ENCODE measurements around the gene IFNA4. TPM values are rescaled to one million over a fixed set of nuclear protein-coding genes. Genes with fewer than 3 reads are reported as not detected.
A peak's percentile ranks its signal among the peaks of the same experiment; 100 is the strongest.
"Not testable (repeated sequence)": the region's sequence is repeated elsewhere in the genome, so short reads cannot be mapped to it uniquely, and the experiment has no call there.

Gene IFNA4
- total RNA-seq, 1 donor from 2014 or later, result not detected

- not testable (repeated sequence) for H3K4me1 Mint-ChIP-seq (ENCODE audit: low read depth); DNase-seq (ENCODE audit: low spot score, unreplicated experiment); H3K4me3 Mint-ChIP-seq (ENCODE audit: low read depth); H3K9me3 Mint-ChIP-seq (ENCODE audit: low read depth); H3K27ac Mint-ChIP-seq; H3K36me3 Mint-ChIP-seq (ENCODE audit: insufficient read depth)
- peak; percentile 49 for TF ChIP-seq CTCF (IDR thresholded peaks at IDR 0.05; ENCODE audit: unreplicated experiment)
- H3K27me3 Mint-ChIP-seq, result peaks cover 12% of the 10 kb centered on the region
These were observed 26.3 kb upstream of the IFNA4 start for GRCh38 chr9:21213411-21214326.

GRCh38 chr9:21212160-21212559 lies 24.8 kb upstream of the IFNA4 start:
- DNase-seq (ENCODE audit: low spot score, unreplicated experiment); H3K4me3 Mint-ChIP-seq (ENCODE audit: low read depth); H3K27ac Mint-ChIP-seq; H3K36me3 Mint-ChIP-seq (ENCODE audit: insufficient read depth); H3K9me3 Mint-ChIP-seq (ENCODE audit: low read depth); H3K4me1 Mint-ChIP-seq (ENCODE audit: low read depth): not testable (repeated sequence)
- peaks cover 12% of the 10 kb centered on the region for H3K27me3 Mint-ChIP-seq

GRCh38 chr9:21210782-21211181 lies 23.4 kb upstream of the IFNA4 start:
- not testable (repeated sequence) for H3K27ac Mint-ChIP-seq, H3K27me3 Mint-ChIP-seq

GRCh38 chr9:21210311-21210710 lies 22.9 kb upstream of the IFNA4 start:
- H3K27me3 Mint-ChIP-seq, result peaks cover 4% of the 10 kb centered on the region
- no peak for TF ChIP-seq CTCF (IDR thresholded peaks at IDR 0.05; ENCODE audit: unreplicated experiment)
- H3K4me3 Mint-ChIP-seq (ENCODE audit: low read depth), result no peak overlapping the region
- no peak overlapping the region for H3K27ac Mint-ChIP-seq
- H3K36me3 Mint-ChIP-seq (ENCODE audit: insufficient read depth), result no peaks in the 10 kb centered on the region
- no peak for DNase-seq (ENCODE audit: low spot score, unreplicated experiment)
- H3K4me1 Mint-ChIP-seq (ENCODE audit: low read depth), result no peaks in the 10 kb centered on the region
- no peaks in the 10 kb centered on the region for H3K9me3 Mint-ChIP-seq (ENCODE audit: low read depth)

More at GRCh38 chr9:21210782-21211181, 23.4 kb upstream of the IFNA4 start:
- not testable (repeated sequence) for H3K9me3 Mint-ChIP-seq (ENCODE audit: low read depth); DNase-seq (ENCODE audit: low spot score, unreplicated experiment); H3K4me1 Mint-ChIP-seq (ENCODE audit: low read depth); H3K36me3 Mint-ChIP-seq (ENCODE audit: insufficient read depth); H3K4me3 Mint-ChIP-seq (ENCODE audit: low read depth)

- not testable (repeated sequence) for H3K4me3 Mint-ChIP-seq (ENCODE audit: low read depth); H3K36me3 Mint-ChIP-seq (ENCODE audit: insufficient read depth); H3K9me3 Mint-ChIP-seq (ENCODE audit: low read depth); H3K4me1 Mint-ChIP-seq (ENCODE audit: low read depth); DNase-seq (ENCODE audit: low spot score, unreplicated experiment); H3K27ac Mint-ChIP-seq; H3K27me3 Mint-ChIP-seq
These were observed 19.7 kb upstream of the IFNA4 start, which contains the start of gene IFNA10 for GRCh38 chr9:21207043-21207442. Gene IFNA10 (minus strand): TSS chr9:21207143. CDS start chr9:21207097, 46 bp downstream.

GRCh38 chr9:21205204-21205603 lies 17.8 kb upstream of the IFNA4 start:
- H3K36me3 Mint-ChIP-seq (ENCODE audit: insufficient read depth), result no peaks in the 10 kb centered on the region
- no peak for TF ChIP-seq CTCF (IDR thresholded peaks at IDR 0.05; ENCODE audit: unreplicated experiment)
- H3K9me3 Mint-ChIP-seq (ENCODE audit: low read depth), result peaks cover 6% of the 10 kb centered on the region
- no peak overlapping the region for H3K4me3 Mint-ChIP-seq (ENCODE audit: low read depth)
- H3K27me3 Mint-ChIP-seq, result peaks cover 22% of the 10 kb centered on the region
- H3K4me1 Mint-ChIP-seq (ENCODE audit: low read depth), result no peaks in the 10 kb centered on the region
- H3K27ac Mint-ChIP-seq, result no peak overlapping the region
- DNase-seq (ENCODE audit: low spot score, unreplicated experiment), result no peak

GRCh38 chr9:21202105-21202504 lies 14.7 kb upstream of the IFNA4 start, which contains the start of gene IFNA7:
Gene IFNA7 (minus strand): TSS chr9:21202205. CDS start chr9:21202165, 40 bp downstream.
- not testable (repeated sequence) for H3K9me3 Mint-ChIP-seq (ENCODE audit: low read depth); DNase-seq (ENCODE audit: low spot score, unreplicated experiment); H3K4me1 Mint-ChIP-seq (ENCODE audit: low read depth); H3K4me3 Mint-ChIP-seq (ENCODE audit: low read depth); H3K27ac Mint-ChIP-seq; H3K36me3 Mint-ChIP-seq (ENCODE audit: insufficient read depth)
- peaks cover 24% of the 10 kb centered on the region for H3K27me3 Mint-ChIP-seq

Data from progenitor cell of endocrine pancreas (in vitro differentiated cells).